HG02571 (cell line): ENCODE results near the gene PDXP.
A peak's percentile ranks its signal among the peaks of the same experiment; 100 is the strongest.
"Not testable (repeated sequence)": the region's sequence is repeated elsewhere in the genome, so short reads cannot be mapped to it uniquely, and the experiment has no call there.

Experiments
- ATAC-seq: cut with Tn5 transposase; IDR thresholded peaks from one replicate; pipeline ENCODE4 v1.9.1; 2021; ENCODE audit warnings: mild to moderate bottlenecking, moderate library complexity; ENCODE audit not compliant: unreplicated experiment

Gene PDXP

DNA sequence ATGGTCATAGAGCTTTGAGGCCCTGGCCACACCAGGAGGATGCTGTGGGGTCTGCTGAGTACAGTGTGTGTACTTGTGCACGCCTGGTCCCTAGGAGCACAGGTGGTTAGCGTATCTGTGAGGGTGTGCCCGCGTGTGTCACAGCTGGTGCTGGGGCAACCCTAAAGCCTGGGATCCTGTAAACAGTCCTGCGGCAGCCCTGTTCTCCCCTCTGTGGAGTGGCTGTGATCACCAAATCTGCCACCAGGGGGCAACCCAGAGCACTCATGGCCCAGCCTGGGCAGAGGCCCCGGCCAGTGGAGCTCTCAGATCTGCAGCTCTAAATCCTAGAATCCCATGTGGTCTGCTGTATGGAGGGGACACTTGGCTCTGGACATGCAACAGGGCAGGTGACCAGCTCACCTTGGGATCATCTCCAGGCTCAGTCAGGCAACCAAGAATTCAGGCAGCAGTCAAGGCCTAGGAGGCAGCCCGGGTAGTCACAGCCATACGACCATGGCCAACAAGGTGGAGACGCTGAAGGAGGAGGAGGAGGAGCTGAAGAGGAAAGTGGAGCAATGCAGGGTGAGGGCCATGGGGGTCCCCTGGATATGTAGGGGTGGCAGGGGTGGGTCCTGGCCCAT lies 15.2 kb upstream of the PDXP start:
- ATAC-seq = no peak

GRCh38 chr22:37647317-37647716 lies 11.2 kb upstream of the PDXP start:
- ATAC-seq = no peak

- ATAC-seq = no peak
These were observed 10.6 kb upstream of the PDXP start for GRCh38 chr22:37647928-37648327.

GRCh38 chr22:37650463-37651136 lies 7.9 kb upstream of the PDXP start:
- no peak for ATAC-seq

GRCh38 chr22:37654563-37655251 lies 3.8 kb upstream of the PDXP start:
- no peak for ATAC-seq

GRCh38 chr22:37655252-37655563 lies 3.3 kb upstream of the PDXP start:
- ATAC-seq = no peak

GRCh38 chr22:37656583-37656982 lies 1.9 kb upstream of the PDXP start:
- ATAC-seq = not testable (repeated sequence)

GRCh38 chr22:37657590-37658132 lies 862 bp upstream of the PDXP start:
- ATAC-seq = no peak

GRCh38 chr22:37659066-37659896 lies 758 bp downstream of the PDXP start:
- ATAC-seq = peak; percentile 8

- ATAC-seq = no peak
These were observed 1.6 kb downstream of the PDXP start for GRCh38 chr22:37659897-37660708.

GRCh38 chr22:37660709-37661045 lies 2.2 kb downstream of the PDXP start:
- ATAC-seq = no peak

- ATAC-seq = no peak
These were observed 2.8 kb downstream of the PDXP start for GRCh38 chr22:37661160-37661924.

DNA sequence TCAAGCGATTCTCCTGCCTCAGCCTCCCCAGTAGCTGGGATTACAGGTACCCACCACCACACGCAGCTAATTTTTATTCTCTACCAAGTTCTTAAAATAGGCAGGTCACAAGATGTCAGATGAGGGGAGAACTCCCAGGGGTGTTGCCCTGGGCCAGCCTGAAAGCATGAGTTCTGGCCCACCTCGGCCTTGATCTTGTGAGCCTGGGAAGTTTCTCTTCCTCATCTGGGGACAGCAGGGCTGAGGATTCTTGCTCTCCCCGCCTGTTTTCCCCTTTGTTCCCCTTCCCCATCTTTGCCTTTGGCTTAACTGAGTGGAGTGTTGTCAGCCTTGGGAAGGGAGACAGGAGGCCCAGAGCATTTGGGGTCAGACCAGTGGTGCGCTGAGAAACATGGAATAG lies 3.5 kb downstream of the PDXP start:
- no peak for ATAC-seq

- ATAC-seq = no peak
These were observed 5.1 kb downstream of the PDXP start for GRCh38 chr22:37663521-37664140.

- ATAC-seq = no peak
These were observed 6.0 kb downstream of the PDXP start for GRCh38 chr22:37664249-37665101.

DNA sequence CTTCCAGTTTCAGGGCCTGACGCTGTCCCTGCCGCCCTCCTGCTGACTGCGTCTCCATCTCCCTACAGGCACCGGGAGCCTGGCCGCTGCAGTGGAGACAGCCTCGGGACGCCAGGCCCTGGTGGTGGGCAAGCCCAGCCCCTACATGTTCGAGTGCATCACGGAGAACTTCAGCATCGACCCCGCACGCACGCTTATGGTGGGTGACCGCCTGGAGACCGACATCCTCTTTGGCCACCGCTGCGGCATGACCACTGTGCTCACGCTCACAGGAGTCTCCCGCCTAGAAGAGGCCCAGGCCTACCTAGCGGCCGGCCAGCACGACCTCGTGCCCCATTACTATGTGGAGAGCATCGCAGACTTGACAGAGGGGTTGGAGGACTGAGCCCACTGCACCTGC lies 7.0 kb downstream of the PDXP start:
- ATAC-seq = no peak

GRCh38 chr22:37669586-37669985 lies 11.1 kb downstream of the PDXP start:
- ATAC-seq = no peak

DNA sequence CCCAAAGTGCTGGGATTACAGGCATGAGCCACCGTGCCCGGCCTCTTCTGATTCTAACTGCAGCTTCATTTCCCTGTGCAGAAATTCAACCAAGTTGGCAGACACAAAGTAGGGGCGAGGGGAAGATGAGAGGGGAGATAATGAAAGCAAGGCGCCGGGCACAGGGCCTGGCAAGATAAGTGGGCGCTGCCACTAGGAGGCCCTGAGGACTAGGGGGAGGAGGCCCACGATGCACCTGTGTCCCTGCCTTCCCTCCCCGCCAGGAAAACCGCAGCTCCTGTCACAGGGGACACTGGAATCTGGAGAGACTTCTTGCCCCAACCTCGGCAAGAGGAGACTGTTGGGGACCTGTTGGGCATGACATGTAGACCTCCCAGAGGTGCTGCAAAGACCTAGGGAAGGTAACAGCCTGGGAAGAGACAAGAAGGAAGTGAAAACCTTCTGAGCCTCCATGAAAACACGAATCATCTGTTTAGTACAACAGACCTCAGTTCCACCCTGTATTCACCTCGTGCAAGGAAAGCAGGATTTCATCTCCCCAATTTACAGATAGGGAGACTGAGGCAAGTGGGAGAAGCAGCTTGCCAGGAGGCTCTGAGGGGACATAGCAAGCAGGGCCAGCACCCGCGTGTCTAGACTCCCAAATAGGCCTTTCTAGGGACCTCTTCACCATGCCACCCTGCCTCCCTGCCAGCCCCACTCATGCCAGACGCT lies 13.8 kb downstream of the PDXP start:
- ATAC-seq = no peak
